Measurements from ENCODE around the gene FAM3A. TPM values are rescaled to one million over a fixed set of nuclear protein-coding genes. Genes with fewer than 3 reads are reported as not detected.
A peak's percentile ranks its signal among the peaks of the same experiment; 100 is the strongest.

The FAM3A gene
- total RNA-seq, 6 experiments from 2014 or later, result 56.9 to 67.8 (median 59.4) TPM

DNA sequence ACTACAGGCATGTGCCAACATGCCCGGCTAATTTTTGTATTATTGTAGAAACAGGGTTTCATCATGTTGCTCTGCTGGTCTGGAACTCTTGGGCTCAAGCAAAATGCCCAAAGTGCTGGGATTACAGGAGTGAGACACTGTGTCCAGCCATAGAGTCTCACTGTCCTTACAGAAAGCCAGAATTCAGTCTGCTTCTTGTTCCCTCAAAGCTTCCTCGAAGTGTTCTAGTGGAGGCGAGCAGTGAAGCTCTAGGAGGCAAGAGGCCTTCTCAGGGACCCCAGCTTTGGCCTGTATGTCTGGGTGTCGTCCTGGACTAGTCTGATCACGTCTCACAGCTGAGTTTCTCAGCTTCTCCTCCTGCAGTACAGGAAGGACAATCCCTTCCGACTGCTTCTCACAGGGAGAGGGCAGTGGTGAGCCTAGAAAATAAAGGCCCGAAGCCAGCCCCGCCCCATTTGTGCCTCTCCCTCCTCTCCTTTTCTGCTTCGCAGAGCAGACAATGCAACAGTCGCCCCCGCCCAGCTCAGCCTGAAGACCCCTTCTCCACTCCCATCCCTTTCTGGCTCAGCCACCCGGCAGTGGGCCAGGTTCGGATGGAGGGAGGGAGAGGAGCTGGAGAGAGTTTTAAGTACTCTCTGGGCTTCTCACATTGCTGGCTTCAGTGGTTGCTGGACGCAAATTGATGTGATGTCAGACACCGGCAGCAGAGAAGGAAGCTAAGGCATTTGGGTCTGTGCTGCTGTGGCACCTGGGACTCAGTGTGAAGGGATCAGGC lies 11.1 kb upstream of the FAM3A start:
- peak; percentile 56 for DNase-seq

DNA sequence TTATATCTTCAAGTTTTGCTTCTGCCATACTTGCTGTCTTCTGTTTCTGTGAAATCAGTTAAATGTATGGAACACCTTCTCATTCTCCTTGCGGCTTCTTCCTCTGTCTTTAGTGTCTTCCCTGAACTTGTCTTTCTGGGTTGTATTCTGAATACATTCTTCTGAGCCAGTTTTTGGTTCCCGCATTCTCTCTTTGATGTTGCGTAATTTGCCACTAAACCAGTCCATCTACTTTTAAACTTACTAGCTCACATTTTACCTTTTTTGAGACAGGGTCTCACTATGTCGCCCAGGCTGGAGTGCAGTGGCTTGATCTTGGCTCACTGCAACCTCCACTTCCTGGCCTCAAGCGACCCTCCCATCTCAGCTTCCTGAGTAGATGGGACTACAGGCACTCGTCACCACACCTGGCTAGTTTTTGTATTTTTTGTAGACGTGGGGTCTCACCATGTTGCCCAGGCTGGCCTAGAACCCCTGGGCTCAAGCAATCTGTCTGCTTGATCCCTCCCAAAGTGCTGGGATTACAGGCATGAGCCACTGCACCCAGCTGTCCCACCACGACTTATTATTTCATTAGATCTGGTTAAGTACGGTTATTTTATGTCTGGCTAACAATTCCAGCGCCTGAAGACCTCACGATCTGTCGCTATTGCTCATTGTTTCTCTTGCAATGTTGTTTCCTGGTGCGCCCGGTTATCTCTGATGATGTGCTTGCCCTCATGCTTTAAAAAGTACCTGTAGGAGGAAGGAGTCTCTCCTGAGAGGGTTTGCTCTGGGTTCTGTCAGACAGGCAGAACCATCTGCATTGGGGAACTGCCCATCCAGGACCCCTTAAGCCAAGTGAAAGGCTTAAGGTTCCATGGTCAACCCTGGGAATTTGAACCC lies 9.8 kb upstream of the FAM3A start:
- no peak overlapping the region for H3K27ac Mint-ChIP-seq
- H3K9me3 Mint-ChIP-seq, result no peaks in the 10 kb centered on the region
- TF ChIP-seq, protein P1, sequence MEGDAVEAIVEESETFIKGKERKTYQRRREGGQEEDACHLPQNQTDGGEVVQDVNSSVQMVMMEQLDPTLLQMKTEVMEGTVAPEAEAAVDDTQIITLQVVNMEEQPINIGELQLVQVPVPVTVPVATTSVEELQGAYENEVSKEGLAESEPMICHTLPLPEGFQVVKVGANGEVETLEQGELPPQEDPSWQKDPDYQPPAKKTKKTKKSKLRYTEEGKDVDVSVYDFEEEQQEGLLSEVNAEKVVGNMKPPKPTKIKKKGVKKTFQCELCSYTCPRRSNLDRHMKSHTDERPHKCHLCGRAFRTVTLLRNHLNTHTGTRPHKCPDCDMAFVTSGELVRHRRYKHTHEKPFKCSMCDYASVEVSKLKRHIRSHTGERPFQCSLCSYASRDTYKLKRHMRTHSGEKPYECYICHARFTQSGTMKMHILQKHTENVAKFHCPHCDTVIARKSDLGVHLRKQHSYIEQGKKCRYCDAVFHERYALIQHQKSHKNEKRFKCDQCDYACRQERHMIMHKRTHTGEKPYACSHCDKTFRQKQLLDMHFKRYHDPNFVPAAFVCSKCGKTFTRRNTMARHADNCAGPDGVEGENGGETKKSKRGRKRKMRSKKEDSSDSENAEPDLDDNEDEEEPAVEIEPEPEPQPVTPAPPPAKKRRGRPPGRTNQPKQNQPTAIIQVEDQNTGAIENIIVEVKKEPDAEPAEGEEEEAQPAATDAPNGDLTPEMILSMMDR (IDR thresholded peaks at IDR 0.05), result no peak
- H3K4me3 Mint-ChIP-seq, result no peak overlapping the region
- peaks cover 3% of the 10 kb centered on the region; the same call in 1 of the 2 replicates for H3K27me3 Mint-ChIP-seq (ENCODE audit: insufficient read depth)
- H3K4me1 Mint-ChIP-seq (ENCODE audit: low read depth), result peaks cover 17% of the 10 kb centered on the region
- no peak for DNase-seq
- no peaks in the 10 kb centered on the region for H3K36me3 Mint-ChIP-seq (ENCODE audit: low read depth)

More for the DNA sequence above, 11.1 kb upstream of the FAM3A start:
- Mint-ChIP-seq H3K4me1 (ENCODE audit: low read depth) (peaks cover 17% of the 10 kb centered on the region), H3K4me3 (peak overlapping the region; percentile 37; the same call in 1 of the 2 replicates), H3K27me3 (ENCODE audit: insufficient read depth) (peaks cover 3% of the 10 kb centered on the region; the same call in 1 of the 2 replicates), H3K36me3 (ENCODE audit: low read depth) (no peaks in the 10 kb centered on the region), H3K27ac (peak overlapping the region; percentile 81), H3K9me3 (no peaks in the 10 kb centered on the region)
- TF ChIP-seq, protein P1 (IDR thresholded peaks at IDR 0.05), result peak; percentile 63

DNA sequence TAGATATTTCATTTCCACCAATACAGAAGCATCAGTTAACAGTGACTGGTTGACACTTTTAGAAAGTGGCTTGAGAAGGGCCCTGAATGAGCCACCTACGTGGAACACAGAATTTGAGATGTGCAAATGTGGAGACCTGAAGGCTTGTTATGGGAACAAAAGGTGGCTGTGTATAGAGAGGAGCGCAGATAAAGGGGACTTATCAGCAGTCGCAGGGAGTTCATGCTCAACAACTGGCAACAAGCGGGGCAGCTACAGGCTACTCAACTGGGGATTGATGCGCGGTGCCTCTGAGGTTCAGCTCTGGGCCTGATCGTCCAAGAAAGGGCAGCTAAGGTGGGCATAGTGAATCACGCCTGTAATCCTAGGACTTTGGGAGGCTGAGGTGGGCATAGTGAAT lies 3.4 kb upstream of the FAM3A start:
- Mint-ChIP-seq H3K4me3 (no peak overlapping the region), H3K36me3 (ENCODE audit: low read depth) (peaks cover 5% of the 10 kb centered on the region), H3K27me3 (ENCODE audit: insufficient read depth) (no peaks in the 10 kb centered on the region; the same call in 1 of the 2 replicates), H3K27ac (no peak overlapping the region), H3K4me1 (ENCODE audit: low read depth) (peaks cover 11% of the 10 kb centered on the region), H3K9me3 (no peaks in the 10 kb centered on the region)
- DNase-seq, result no peak
- TF ChIP-seq, protein P1 (IDR thresholded peaks at IDR 0.05), result no peak

DNA sequence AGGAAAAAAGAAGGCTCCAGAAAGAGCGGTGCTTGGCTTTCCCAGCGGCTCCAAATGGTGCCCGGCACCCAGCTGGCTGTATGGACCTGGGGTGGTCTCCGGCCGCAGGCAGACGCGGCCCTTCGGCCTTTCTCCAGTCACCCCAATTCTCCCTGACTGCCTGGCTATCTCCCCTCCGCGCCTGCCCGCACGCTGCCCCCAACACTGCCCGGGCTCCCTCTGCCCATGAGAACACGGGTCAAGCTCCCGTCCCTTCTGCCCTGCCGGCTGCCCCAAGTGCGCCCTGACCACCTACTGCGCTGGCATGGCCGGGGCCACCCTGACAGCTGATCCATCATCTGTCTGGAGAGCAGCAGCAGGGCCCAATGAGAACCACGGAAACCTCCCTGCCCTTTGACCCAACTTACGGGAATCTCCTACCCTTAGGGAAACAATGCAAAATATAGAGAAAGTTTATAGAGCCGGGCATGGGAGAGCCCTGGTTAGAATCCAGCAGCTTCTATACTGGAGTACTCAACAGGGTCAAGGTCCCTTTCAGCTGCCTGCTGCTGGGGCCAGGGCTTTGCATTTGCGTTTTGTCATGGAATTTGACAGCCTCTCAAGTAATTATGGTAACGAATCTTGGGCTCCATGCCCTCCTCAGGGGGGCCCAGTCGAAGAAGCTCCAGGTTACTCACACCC lies 1.2 kb upstream of the FAM3A start:
- TF ChIP-seq, protein P1 (IDR thresholded peaks at IDR 0.05), result no peak

DNA sequence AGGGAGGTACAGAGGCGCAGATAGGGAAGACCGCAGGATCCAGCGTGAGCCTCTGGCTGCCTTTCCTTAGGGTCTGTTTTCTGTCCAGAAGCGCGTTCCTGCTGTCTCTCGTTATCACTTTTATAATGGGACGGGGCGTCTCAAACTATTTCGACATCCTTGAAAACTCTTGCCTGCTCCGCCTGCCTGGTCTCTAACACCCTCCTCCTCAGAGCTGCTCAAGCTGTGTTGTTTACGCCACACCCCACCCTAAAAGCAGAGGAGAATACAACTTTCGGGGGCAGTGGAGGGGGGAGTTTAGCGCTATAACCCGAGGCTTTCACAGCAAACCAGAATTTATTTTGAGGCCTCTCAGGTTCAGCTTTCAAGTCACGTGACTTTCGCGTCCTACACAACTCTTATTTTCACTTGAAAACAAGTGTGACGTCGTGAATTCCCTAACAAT lies 646 bp upstream of the FAM3A start:
- peak overlapping the region; percentile 83 for H3K27ac Mint-ChIP-seq
- no peaks in the 10 kb centered on the region for H3K27me3 Mint-ChIP-seq (ENCODE audit: insufficient read depth)
- H3K36me3 Mint-ChIP-seq (ENCODE audit: low read depth), result peaks cover 11% of the 10 kb centered on the region

More for the DNA sequence above, 1.2 kb upstream of the FAM3A start:
- H3K4me1 Mint-ChIP-seq (ENCODE audit: low read depth), result peaks cover 18% of the 10 kb centered on the region
- no peak overlapping the region for H3K4me3 Mint-ChIP-seq
- H3K27ac Mint-ChIP-seq, result no peak overlapping the region
- H3K9me3 Mint-ChIP-seq, result no peaks in the 10 kb centered on the region
- peaks cover 11% of the 10 kb centered on the region for H3K36me3 Mint-ChIP-seq (ENCODE audit: low read depth)
- H3K27me3 Mint-ChIP-seq (ENCODE audit: insufficient read depth), result no peaks in the 10 kb centered on the region; the same call in 1 of the 2 replicates
- no peak for DNase-seq

More for the DNA sequence above, 646 bp upstream of the FAM3A start:
- DNase-seq, result no peak
- Mint-ChIP-seq H3K4me3 (peak overlapping the region; percentile 84), H3K4me1 (ENCODE audit: low read depth) (peaks cover 18% of the 10 kb centered on the region), H3K9me3 (no peaks in the 10 kb centered on the region)
- TF ChIP-seq, protein P1 (IDR thresholded peaks at IDR 0.05), result no peak

Measured in HFFc6 (cell line).